ENCODE results near the gene CD177. TPM values are rescaled to one million over a fixed set of nuclear protein-coding genes. Genes with fewer than 3 reads are reported as not detected.
"Not testable (repeated sequence)": the region's sequence is repeated elsewhere in the genome, so short reads cannot be mapped to it uniquely, and the experiment has no call there.

The CD177 gene
- total and polyA plus RNA-seq, 2 of the 8 experiments (the other 6 are each of a cell fraction or from before 2014, with no cell fraction given) = 3.4 to 10.0 TPM

DNA sequence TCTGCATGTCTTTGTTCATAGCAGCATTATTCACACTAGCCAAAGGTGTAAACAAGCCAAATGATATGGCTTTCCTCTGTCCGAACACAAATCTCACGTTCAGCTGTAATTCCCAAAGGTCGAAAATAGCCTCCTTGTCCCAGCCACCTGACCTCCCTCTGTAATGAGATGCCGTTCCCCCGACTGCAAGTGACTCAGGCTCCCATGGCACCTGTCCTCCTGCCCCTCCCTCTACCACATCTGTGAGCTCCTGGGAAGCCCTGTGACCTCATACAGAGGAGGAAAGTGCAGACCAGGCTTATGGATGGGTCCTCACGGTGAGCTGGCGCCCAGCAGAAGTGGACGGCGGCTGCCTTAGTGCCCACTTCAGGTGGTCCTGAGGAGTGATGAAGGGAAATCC is 15.4 kb downstream of the CD177 start:
- H2AK5ac ChIP-seq (ENCODE audit: low read depth, low read length); H3K23me2 ChIP-seq (ENCODE audit: low read depth, low read length); H2BK15ac ChIP-seq (ENCODE audit: low read length); H3K27ac ChIP-seq (ENCODE audit: low read depth, low read length); FAIRE-seq; H3K18ac ChIP-seq (ENCODE audit: extremely low read depth, low read length); H3K79me2 ChIP-seq (ENCODE audit: control insufficient read depth in 1 of 2, insufficient read depth in 2 of 2, low read length in 2 of 2); H3K36me3 ChIP-seq (ENCODE audit: control insufficient read depth in 2 of 4, insufficient read depth in 4 of 4, low read length in 3 of 4); H4K91ac ChIP-seq (replicated peaks; ENCODE audit: insufficient read length, low read length); DNase-seq (ENCODE audit: low read depth in 1 of 2, low spot score in 2 of 2); H4K8ac ChIP-seq (ENCODE audit: extremely low read depth, insufficient read depth, low read length); H2BK5ac ChIP-seq (ENCODE audit: low read depth, low read length); H3K4me1 ChIP-seq (replicated peaks in 1 of 4; ENCODE audit: control insufficient read depth in 3 of 4, insufficient read depth in 4 of 4, low read length in 3 of 4); H3K4me2 ChIP-seq (ENCODE audit: insufficient read depth in 1 of 2, low read depth in 2 of 2, low read length in 2 of 2); H3K14ac ChIP-seq (ENCODE audit: insufficient read length); CTCF ChIA-PET (ENCODE audit: partially characterized antibody); H2BK120ac ChIP-seq (replicated peaks; ENCODE audit: low read depth, low read length); H3K9me3 ChIP-seq (ENCODE audit: insufficient read depth in 2 of 2, low read depth in 1 of 2, low read length in 1 of 2); H3K23ac ChIP-seq (ENCODE audit: insufficient read length); H3K56ac ChIP-seq (replicated peaks; ENCODE audit: insufficient read length, low read depth, low read length); H4K5ac ChIP-seq (ENCODE audit: insufficient read length, low read depth, low read length); H3K4ac ChIP-seq (replicated peaks; ENCODE audit: insufficient read length, low read depth, low read length); H3K27me3 ChIP-seq (replicated peaks in 1 of 4; ENCODE audit: control insufficient read depth in 3 of 4, extremely low read depth in 1 of 4, insufficient read depth in 3 of 4, low read length in 3 of 4); H2BK20ac ChIP-seq (ENCODE audit: low read length); POLR2A ChIA-PET (ENCODE audit: partially characterized antibody); H4K20me1 ChIP-seq (replicated peaks in 1 of 2; ENCODE audit: control insufficient read depth in 1 of 2, insufficient read depth in 2 of 2, low read length in 2 of 2); H3K9ac ChIP-seq (replicated peaks in 1 of 4; ENCODE audit: extremely low read depth in 1 of 4, low read depth in 3 of 4, low read length in 3 of 4); H3K4me3 ChIP-seq (ENCODE audit: extremely low read depth in 1 of 4, insufficient read depth in 2 of 4, low read depth in 3 of 4, low read length in 4 of 4); H2BK12ac ChIP-seq (ENCODE audit: low read depth, low read length); H3K79me1 ChIP-seq (ENCODE audit: low read depth, low read length); H2AFZ ChIP-seq (ENCODE audit: low read length): not testable (repeated sequence)
- 88% methylated on average over 5 of the region's 9 CpGs; no CpG with 5 or more reads in 1 of the 2 experiments for WGBS, 2 experiments (ENCODE audit: extremely low coverage in 1 of 2, insufficient coverage in 1 of 2, insufficient read length in 1 of 2, insufficient replicate concordance in 2 of 2, low coverage in 1 of 2, low lambda C conversion rate in 2 of 2, missing lambda C conversion rate in 1 of 2)
